ENCODE measurements around the gene RFK. TPM values are rescaled to one million over a fixed set of nuclear protein-coding genes. Genes with fewer than 3 reads are reported as not detected.

The RFK gene
- total RNA-seq, 1 donor from 2014 or later = 38.0 TPM

GRCh38 chr9:76424491-76424890, 30.3 kb upstream of the RFK start:
- no peak for TF ChIP-seq CTCF (IDR thresholded peaks at IDR 0.05; ENCODE audit: insufficient read depth, low read length, poor library complexity, severe bottlenecking)
- H3K36me3 ChIP-seq (ENCODE audit: control insufficient read depth, insufficient read depth, low read length) = no peaks in the 10 kb centered on the region
- H3K4me3 ChIP-seq (ENCODE audit: low read depth, low read length) = no peak overlapping the region
- no peak for DNase-seq (ENCODE audit: low read depth)
- no peaks in the 10 kb centered on the region for H3K27me3 ChIP-seq (ENCODE audit: control insufficient read depth, insufficient read depth, low read length)

- no peak for DNase-seq (ENCODE audit: low read depth)
- Histone ChIP-seq H3K4me3 (ENCODE audit: low read depth, low read length) (no peak overlapping the region), H3K27me3 (ENCODE audit: control insufficient read depth, insufficient read depth, low read length) (no peaks in the 10 kb centered on the region), H3K36me3 (ENCODE audit: control insufficient read depth, insufficient read depth, low read length) (no peaks in the 10 kb centered on the region)
- no peak for TF ChIP-seq CTCF (IDR thresholded peaks at IDR 0.05; ENCODE audit: insufficient read depth, low read length, poor library complexity, severe bottlenecking)
Observed at GRCh38 chr9:76423216-76424177, 29.3 kb upstream of the RFK start.

GRCh38 chr9:76419782-76420380, 25.7 kb upstream of the RFK start:
- DNase-seq (ENCODE audit: low read depth) = no peak
- Histone ChIP-seq H3K36me3 (ENCODE audit: control insufficient read depth, insufficient read depth, low read length) (no peaks in the 10 kb centered on the region), H3K27me3 (ENCODE audit: control insufficient read depth, insufficient read depth, low read length) (no peaks in the 10 kb centered on the region), H3K4me3 (ENCODE audit: low read depth, low read length) (no peak overlapping the region)
- peak; percentile 48 for TF ChIP-seq CTCF (IDR thresholded peaks at IDR 0.05; ENCODE audit: insufficient read depth, low read length, poor library complexity, severe bottlenecking)

DNA sequence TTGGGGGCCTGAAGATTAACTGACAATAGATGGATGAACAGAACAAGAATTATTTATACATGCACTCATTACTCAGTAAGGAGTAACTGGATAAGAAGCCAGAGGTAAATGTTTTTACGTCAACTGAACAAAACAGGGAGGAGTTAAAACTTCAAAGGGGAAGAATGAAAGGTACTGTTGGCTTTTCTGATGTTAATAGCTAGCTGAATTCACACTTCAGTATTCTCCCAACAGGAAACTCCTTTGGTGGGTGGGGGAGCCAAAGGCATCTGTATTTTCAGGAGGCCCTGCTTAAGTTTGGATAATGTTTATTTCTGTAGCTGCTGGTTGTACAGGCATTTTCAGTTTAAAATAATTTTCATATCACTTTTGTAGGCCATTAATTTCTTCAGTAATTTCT, 23.2 kb upstream of the RFK start:
- no peak for DNase-seq (ENCODE audit: low read depth)
- Histone ChIP-seq H3K36me3 (ENCODE audit: control insufficient read depth, insufficient read depth, low read length) (no peaks in the 10 kb centered on the region), H3K4me3 (ENCODE audit: low read depth, low read length) (no peak overlapping the region), H3K27me3 (ENCODE audit: control insufficient read depth, insufficient read depth, low read length) (no peaks in the 10 kb centered on the region)
- no peak for TF ChIP-seq CTCF (IDR thresholded peaks at IDR 0.05; ENCODE audit: insufficient read depth, low read length, poor library complexity, severe bottlenecking)

GRCh38 chr9:76415731-76416130, 21.5 kb upstream of the RFK start:
- no peaks in the 10 kb centered on the region for H3K36me3 ChIP-seq (ENCODE audit: control insufficient read depth, insufficient read depth, low read length)
- H3K4me3 ChIP-seq (ENCODE audit: low read depth, low read length) = no peak overlapping the region
- no peak for TF ChIP-seq CTCF (IDR thresholded peaks at IDR 0.05; ENCODE audit: insufficient read depth, low read length, poor library complexity, severe bottlenecking)
- H3K27me3 ChIP-seq (ENCODE audit: control insufficient read depth, insufficient read depth, low read length) = no peaks in the 10 kb centered on the region
- DNase-seq (ENCODE audit: low read depth) = no peak

All from kidney epithelial cell (primary cell).